HG03039 (cell line): ENCODE measurements around the gene MCAM.

Experiments used
- ATAC-seq: cut with Tn5 transposase; IDR thresholded peaks from one replicate; pipeline ENCODE4 v1.9.1; 2021; ENCODE audit warnings: mild to moderate bottlenecking, moderate library complexity; ENCODE audit not compliant: unreplicated experiment

The MCAM gene

GRCh38 chr11:119309411-119309810, 7.5 kb downstream of the MCAM start:
- no peak for ATAC-seq

- ATAC-seq = no peak
These were observed 9.0 kb downstream of the MCAM start for GRCh38 chr11:119307974-119308373.

- ATAC-seq = no peak
These were observed 9.7 kb downstream of the MCAM start for GRCh38 chr11:119307219-119307618.

GRCh38 chr11:119306373-119306890, 10.5 kb downstream of the MCAM start:
- no peak for ATAC-seq

- ATAC-seq = no peak
These were observed 11.2 kb downstream of the MCAM start for GRCh38 chr11:119305556-119306372.

GRCh38 chr11:119303227-119303718, 13.7 kb downstream of the MCAM start:
- ATAC-seq = no peak

GRCh38 chr11:119300198-119300964, 16.5 kb downstream of the MCAM start:
- ATAC-seq = no peak

- no peak for ATAC-seq
These were observed 17.5 kb downstream of the MCAM start for GRCh38 chr11:119299416-119299815.

- ATAC-seq = no peak
These were observed 18.2 kb downstream of the MCAM start for GRCh38 chr11:119298726-119299125.

GRCh38 chr11:119297938-119298337, 19.0 kb downstream of the MCAM start:
- no peak for ATAC-seq

GRCh38 chr11:119295178-119295577, 21.8 kb downstream of the MCAM start:
- no peak for ATAC-seq

GRCh38 chr11:119293461-119293860, 23.5 kb downstream of the MCAM start:
- no peak for ATAC-seq

GRCh38 chr11:119290894-119291497, 25.9 kb downstream of the MCAM start:
- ATAC-seq = no peak

- no peak for ATAC-seq
These were observed 28.7 kb downstream of the MCAM start for GRCh38 chr11:119288219-119288618.

- no peak for ATAC-seq
These were observed 31.5 kb downstream of the MCAM start for GRCh38 chr11:119285431-119285830.

GRCh38 chr11:119284344-119285157, 32.4 kb downstream of the MCAM start:
- ATAC-seq = no peak

- ATAC-seq = no peak
These were observed 34.4 kb downstream of the MCAM start for GRCh38 chr11:119282495-119282894.

GRCh38 chr11:119277660-119278059, 39.3 kb downstream of the MCAM start:
- no peak for ATAC-seq

- no peak for ATAC-seq
These were observed 43.2 kb downstream of the MCAM start for GRCh38 chr11:119273721-119274120.

GRCh38 chr11:119267645-119268044, 49.3 kb downstream of the MCAM start:
- ATAC-seq = no peak
